Prostate gland (tissue), 2 donors: ENCODE data around the gene PATL1.

Experiments used
- CTCF ChIP-seq, 4 experiments: fragments of 200-600 bp in 2 of 4; fragments of 450-650 bp in 2 of 4; sonication (generic) in 2 of 4; IDR thresholded peaks; 1 replicate in 3 of 4; 2 replicates in 1 of 4; pipeline ENCODE4 v1.5.1; 2016 to 2019; ENCODE audit warnings: antibody characterized with exemption in 4 of 4, mild to moderate bottlenecking in 2 of 4, moderate library complexity in 2 of 4
- POLR2A ChIP-seq: fragments of 450-650 bp; IDR thresholded peaks from one replicate; pipeline ENCODE4 v1.6.1; 2016; ENCODE audit warnings: antibody characterized with exemption, mild to moderate bottlenecking

DNA sequence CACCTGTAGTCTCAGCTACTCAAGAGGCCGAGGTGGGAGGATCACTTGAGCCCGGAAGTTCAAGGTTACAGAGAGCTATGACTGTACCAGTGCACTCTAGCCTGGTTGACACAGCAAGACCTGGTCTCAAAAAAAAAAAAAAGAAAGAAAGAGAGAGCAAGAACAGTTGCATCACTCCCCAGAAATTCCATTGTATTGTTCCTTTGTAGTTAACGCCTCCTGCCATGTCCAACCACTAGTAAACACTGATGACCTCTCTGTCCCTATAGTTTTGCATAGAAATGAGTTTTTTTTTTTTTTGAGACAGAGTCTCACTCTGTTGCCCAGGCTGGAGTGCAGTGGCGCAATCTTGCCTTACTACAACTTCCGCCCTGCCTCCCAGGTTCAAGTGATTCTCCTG, 10.8 kb downstream of the PATL1 start:
- TF ChIP-seq CTCF (IDR thresholded peaks at IDR 0.05) (no peak), POLR2A (no peak)
